ENCODE results near the gene MFSD6. TPM values are rescaled to one million over a fixed set of nuclear protein-coding genes. Genes with fewer than 3 reads are reported as not detected.

Gene MFSD6
- total RNA-seq, 1 experiment from 2014 or later = 4.7 TPM

GRCh38 chr2:190444976-190445375 lies 36.8 kb downstream of the MFSD6 start:
- Mint-ChIP-seq H3K4me3 (no peak overlapping the region), H3K27ac (no peak overlapping the region), H3K36me3 (no peaks in the 10 kb centered on the region), H3K27me3 (ENCODE audit: low read depth) (no peaks in the 10 kb centered on the region), H3K9me3 (no peaks in the 10 kb centered on the region), H3K4me1 (peaks cover 4% of the 10 kb centered on the region)
- ChIA-PET POLR2A (no interaction called here), CTCF (no interaction called here)
- TF ChIP-seq ZBTB43 (CRISPR knock-in tag; IDR thresholded peaks at IDR 0.05) = no peak
- TF ChIP-seq E2F4 (CRISPR knock-in tag; IDR thresholded peaks at IDR 0.05; ENCODE audit: borderline replicate concordance, low read depth) = no peak
- no peak for TF ChIP-seq ATF3 (CRISPR knock-in tag; conservative IDR thresholded peaks at IDR 0.05)
- no peak for TF ChIP-seq ZNF396 (CRISPR knock-in tag; IDR thresholded peaks at IDR 0.05; ENCODE audit: borderline replicate concordance)
- no peak for TF ChIP-seq NFATC4 (CRISPR knock-in tag; IDR thresholded peaks at IDR 0.05)
- no peak for TF ChIP-seq OVOL2 (CRISPR knock-in tag; IDR thresholded peaks at IDR 0.05; ENCODE audit: borderline replicate concordance)
- no peak for TF ChIP-seq ATF6 (CRISPR knock-in tag; IDR thresholded peaks at IDR 0.05)
- no peak for TF ChIP-seq SOX15 (CRISPR knock-in tag; IDR thresholded peaks at IDR 0.05)
- no peak for TF ChIP-seq E2F5 (CRISPR knock-in tag; IDR thresholded peaks at IDR 0.05)
- TF ChIP-seq SMAD4 (CRISPR knock-in tag; IDR thresholded peaks at IDR 0.05) = no peak
- no peak for TF ChIP-seq MYBL2 (CRISPR knock-in tag; IDR thresholded peaks at IDR 0.05)
- TF ChIP-seq JAZF1 (CRISPR knock-in tag; IDR thresholded peaks at IDR 0.05) = no peak
- DNase-seq (ENCODE audit: low spot score) = no peak
- no peak for ATAC-seq

GRCh38 chr2:190446193-190446592 lies 38.0 kb downstream of the MFSD6 start:
- no peaks in the 10 kb centered on the region for H3K27me3 Mint-ChIP-seq (ENCODE audit: low read depth)
- no peaks in the 10 kb centered on the region for H3K9me3 Mint-ChIP-seq
- CTCF ChIA-PET = no interaction called here
- no peak for DNase-seq (ENCODE audit: low spot score)
- POLR2A ChIA-PET = no interaction called here
- no peak overlapping the region for H3K27ac Mint-ChIP-seq
- no peak overlapping the region for H3K4me3 Mint-ChIP-seq
- no peaks in the 10 kb centered on the region for H3K36me3 Mint-ChIP-seq
- ATAC-seq = no peak
- H3K4me1 Mint-ChIP-seq = peaks cover 4% of the 10 kb centered on the region
- TF ChIP-seq PREB (CRISPR knock-in tag; IDR thresholded peaks at IDR 0.05; ENCODE audit: borderline replicate concordance) = no peak
- TF ChIP-seq MYBL2 (CRISPR knock-in tag; IDR thresholded peaks at IDR 0.05) = no peak
- TF ChIP-seq ZNF512 (CRISPR knock-in tag; IDR thresholded peaks at IDR 0.05; ENCODE audit: borderline replicate concordance) = no peak
- TF ChIP-seq GTF2I (CRISPR knock-in tag; conservative IDR thresholded peaks at IDR 0.05) = no peak
- no peak for TF ChIP-seq RELA (CRISPR knock-in tag; IDR thresholded peaks at IDR 0.05; ENCODE audit: borderline replicate concordance)
- no peak for TF ChIP-seq SMAD3 (CRISPR knock-in tag; IDR thresholded peaks at IDR 0.05; ENCODE audit: borderline replicate concordance)
- TF ChIP-seq USF1 (CRISPR knock-in tag; IDR thresholded peaks at IDR 0.05) = no peak
- no peak for TF ChIP-seq ATF6 (CRISPR knock-in tag; IDR thresholded peaks at IDR 0.05)
- no peak for TF ChIP-seq ARID4B (CRISPR knock-in tag; IDR thresholded peaks at IDR 0.05; ENCODE audit: borderline replicate concordance)
